WTC11 (cell line): ENCODE measurements around the gene ADAMTS7. TPM values are rescaled to one million over a fixed set of nuclear protein-coding genes. Genes with fewer than 3 reads are reported as not detected.
"Not testable (repeated sequence)": the region's sequence is repeated elsewhere in the genome, so short reads cannot be mapped to it uniquely, and the experiment has no call there.

Source experiments
- ATAC-seq: fragments of 200-7000 bp; cut with Tn5 transposase; 2 replicates; pipeline ENCODE4 v1.10.0; 2021; ENCODE audit warnings: mild to moderate bottlenecking, moderate library complexity
- CTCF ChIA-PET: fragments of 300-600 bp; sonication (Branson Sonifier 250); formaldehyde crosslinking; loops from one replicate; lab custom pipeline; 2021; ENCODE audit warnings: antibody characterized with exemption; lab: Charles Lee
- POLR2A ChIA-PET: fragments of 350-600 bp; sonication (Branson Sonifier 250); formaldehyde crosslinking; loops from one replicate; lab custom pipeline; 2021; ENCODE audit warnings: antibody characterized with exemption; lab: Charles Lee
- DNase-seq: peaks from one replicate; pipeline ENCODE4 v3.0.0; 2021; ENCODE audit warnings: low spot score
- H3K27ac Mint-ChIP-seq: 2 replicates; pipeline ENCODE4 v1.8.0; 2021; ENCODE audit warnings: mixed read lengths
- H3K27me3 Mint-ChIP-seq: 2 replicates; pipeline ENCODE4 v1.8.0; 2021; ENCODE audit warnings: low read depth, mild to moderate bottlenecking, moderate library complexity, mixed read lengths
- H3K36me3 Mint-ChIP-seq: 2 replicates; pipeline ENCODE4 v1.8.0; 2021; ENCODE audit warnings: mixed read lengths
- H3K4me1 Mint-ChIP-seq: 2 replicates; pipeline ENCODE4 v1.8.0; 2022; ENCODE audit warnings: mixed read lengths
- H3K4me3 Mint-ChIP-seq: 2 replicates; pipeline ENCODE4 v1.8.0; 2021; ENCODE audit warnings: mild to moderate bottlenecking, moderate library complexity, mixed read lengths
- H3K9me3 Mint-ChIP-seq: 2 replicates; pipeline ENCODE4 v1.8.0; 2021; ENCODE audit warnings: mixed read lengths
- ATF2 ChIP-seq: sonication (generic); formaldehyde crosslinking; IDR thresholded peaks from 2 replicates; pipeline ENCODE4 v1.8.1; 2022; ENCODE audit warnings: low read depth, missing genetic modification reagents, borderline replicate concordance
- CREM ChIP-seq: sonication (generic); formaldehyde crosslinking; IDR thresholded peaks from 2 replicates; pipeline ENCODE4 v1.8.1; 2022; ENCODE audit warnings: mild to moderate bottlenecking, missing genetic modification reagents, moderate library complexity
- E2F5 ChIP-seq: sonication (generic); formaldehyde crosslinking; IDR thresholded peaks from 2 replicates; pipeline ENCODE4 v1.8.1; 2022; ENCODE audit warnings: mild to moderate bottlenecking, moderate library complexity, missing genetic modification reagents
- NFYB ChIP-seq: sonication (generic); formaldehyde crosslinking; conservative IDR thresholded peaks from 2 replicates; pipeline ENCODE4 v1.8.0; 2022; ENCODE audit warnings: low read depth, missing genetic modification reagents
- RORB ChIP-seq: fragments of 250-450 bp; sonication (Bioruptor Pico); IDR thresholded peaks from 2 replicates; pipeline ENCODE4 v1.9.0; 2021; ENCODE audit warnings: mild to moderate bottlenecking
- STAT6 ChIP-seq: sonication (generic); formaldehyde crosslinking; conservative IDR thresholded peaks from 2 replicates; pipeline ENCODE4 v1.8.1; 2023; ENCODE audit warnings: mild to moderate bottlenecking, low read depth, missing genetic modification reagents, moderate library complexity
- TCF7 ChIP-seq: sonication (generic); formaldehyde crosslinking; IDR thresholded peaks from 2 replicates; pipeline ENCODE4 v1.8.0; 2022; ENCODE audit warnings: mild to moderate bottlenecking, low read depth, missing genetic modification reagents, moderate library complexity
- TP53 ChIP-seq: sonication (generic); formaldehyde crosslinking; IDR thresholded peaks from 2 replicates; pipeline ENCODE4 v1.8.1; 2023; ENCODE audit warnings: mild to moderate bottlenecking, missing genetic modification reagents
- USF2 ChIP-seq: sonication (generic); formaldehyde crosslinking; IDR thresholded peaks from 2 replicates; pipeline ENCODE4 v1.8.1; 2023; ENCODE audit warnings: mild to moderate bottlenecking, missing genetic modification reagents, moderate library complexity
- ZNF317 ChIP-seq: sonication (generic); formaldehyde crosslinking; IDR thresholded peaks from 2 replicates; pipeline ENCODE4 v1.8.1; 2023; ENCODE audit warnings: low read depth, mild to moderate bottlenecking, moderate library complexity, missing genetic modification reagents, borderline replicate concordance
- ZNF396 ChIP-seq: fragments of 250-450 bp; sonication (Bioruptor Pico); IDR thresholded peaks from 2 replicates; pipeline ENCODE4 v1.8.0; 2021; ENCODE audit warnings: mild to moderate bottlenecking, moderate library complexity, borderline replicate concordance
- total RNA-seq: library from RNA; stranded (reverse); gene quantifications from 3 replicates; pipeline ENCODE4 v1.2.3, GENCODE V29; 2021

Gene ADAMTS7
- total RNA-seq, 1 experiment from 2014 or later, result 70.3 TPM

GRCh38 chr15:78749831-78750230 lies 61.4 kb downstream of the ADAMTS7 start (continued):
- TF ChIP-seq STAT6 (CRISPR knock-in tag), result no peak

- H3K9me3 Mint-ChIP-seq, DNase-seq, H3K36me3 Mint-ChIP-seq, CTCF ChIA-PET, H3K27ac Mint-ChIP-seq, H3K27me3 Mint-ChIP-seq, H3K4me1 Mint-ChIP-seq, ATAC-seq, POLR2A ChIA-PET, H3K4me3 Mint-ChIP-seq: not testable (repeated sequence)
Observed at GRCh38 chr15:78747877-78748276, 63.4 kb downstream of the ADAMTS7 start.

- H3K27ac Mint-ChIP-seq, DNase-seq, H3K9me3 Mint-ChIP-seq, ATAC-seq, POLR2A ChIA-PET, H3K36me3 Mint-ChIP-seq, H3K4me3 Mint-ChIP-seq, H3K27me3 Mint-ChIP-seq: not testable (repeated sequence)
- CTCF ChIA-PET, result interaction anchor here (0.7 to 5.2 kb wide), 9 partner anchors 9 to 442 kb away, joined by 3 to 64 read pairs (median 19); partner anchors contain the start of genes ADAMTS7, CHRNA3, CHRNA5 and CHRNB4
- H3K4me1 Mint-ChIP-seq, result peaks cover 20% of the 10 kb centered on the region
Observed at GRCh38 chr15:78741674-78742073, 69.6 kb downstream of the ADAMTS7 start.

GRCh38 chr15:78740904-78741274 lies 70.4 kb downstream of the ADAMTS7 start:
- Mint-ChIP-seq H3K9me3 (no peaks in the 10 kb centered on the region), H3K4me3 (no peak overlapping the region), H3K4me1 (peaks cover 22% of the 10 kb centered on the region), H3K27me3 (no peaks in the 10 kb centered on the region; the same call in 1 of the 2 replicates), H3K36me3 (no peaks in the 10 kb centered on the region), H3K27ac (no peak overlapping the region)
- DNase-seq (no peak), ATAC-seq (no peak)
- ChIA-PET CTCF (interaction anchor here (1.0 to 5.2 kb wide), 22 partner anchors 9 to 476 kb away, joined by 3 to 64 read pairs (median 4); partner anchors contain the start of genes ADAMTS7, CHRNA3, CHRNA5 and CHRNB4), POLR2A (no interaction called here)
- TF ChIP-seq E2F5 (CRISPR knock-in tag), result no peak
- TF ChIP-seq CREM, result no peak
- no peak for TF ChIP-seq RORB
- TF ChIP-seq ATF2 (CRISPR knock-in tag), result no peak
- no peak for TF ChIP-seq USF2
- TF ChIP-seq TCF7 (CRISPR knock-in tag), result no peak
- TF ChIP-seq NFYB (CRISPR knock-in tag), result no peak
- no peak for TF ChIP-seq ZNF317 (CRISPR knock-in tag)
- TF ChIP-seq TP53, result no peak
- no peak for TF ChIP-seq ZNF396 (CRISPR knock-in tag)
